ENCODE data around the gene RAPGEFL1. TPM values are rescaled to one million over a fixed set of nuclear protein-coding genes. Genes with fewer than 3 reads are reported as not detected.
A peak's percentile ranks its signal among the peaks of the same experiment; 100 is the strongest.
"Not testable (repeated sequence)": the region's sequence is repeated elsewhere in the genome, so short reads cannot be mapped to it uniquely, and the experiment has no call there.

Gene RAPGEFL1
- total and polyA plus RNA-seq, 12 donors, result 0.24 to 18.5 (median 4.0) TPM

DNA sequence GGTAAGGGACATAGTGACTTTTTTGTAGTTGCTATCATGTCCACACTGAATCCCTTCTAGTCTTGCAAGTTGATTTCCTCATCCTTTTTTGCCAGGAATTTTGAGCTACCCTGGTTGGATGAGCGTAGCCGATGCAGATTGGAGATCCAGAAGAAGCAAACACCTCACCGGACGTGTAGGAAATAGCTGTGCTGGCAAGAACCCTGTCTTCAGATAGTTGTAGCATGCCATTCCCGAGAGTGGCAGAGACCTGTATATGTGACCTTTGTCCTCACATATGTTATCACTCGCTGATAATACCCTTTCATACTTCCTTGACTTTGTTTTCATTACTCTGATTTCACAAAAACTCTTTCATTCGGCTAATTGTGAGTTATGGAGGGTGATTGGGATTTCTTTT is 43.1 kb upstream of the RAPGEFL1 start:
- H3K4me1 ChIP-seq (replicated peaks in 1 of 2), result peaks cover 0 to 6% of the 10 kb centered on the region in 2 donors
- no peak for DNase-seq
- H3K27me3 ChIP-seq, result no peaks in the 10 kb centered on the region
- intact Hi-C loops (cut with DNase I), result loop anchor here in 1 of 2 donors (5.0 kb wide), 1 partner anchor 38 kb away; no protein-coding TSS in a partner anchor
- no peak overlapping the region for H3K4me3 ChIP-seq
- TF ChIP-seq, protein P1, sequence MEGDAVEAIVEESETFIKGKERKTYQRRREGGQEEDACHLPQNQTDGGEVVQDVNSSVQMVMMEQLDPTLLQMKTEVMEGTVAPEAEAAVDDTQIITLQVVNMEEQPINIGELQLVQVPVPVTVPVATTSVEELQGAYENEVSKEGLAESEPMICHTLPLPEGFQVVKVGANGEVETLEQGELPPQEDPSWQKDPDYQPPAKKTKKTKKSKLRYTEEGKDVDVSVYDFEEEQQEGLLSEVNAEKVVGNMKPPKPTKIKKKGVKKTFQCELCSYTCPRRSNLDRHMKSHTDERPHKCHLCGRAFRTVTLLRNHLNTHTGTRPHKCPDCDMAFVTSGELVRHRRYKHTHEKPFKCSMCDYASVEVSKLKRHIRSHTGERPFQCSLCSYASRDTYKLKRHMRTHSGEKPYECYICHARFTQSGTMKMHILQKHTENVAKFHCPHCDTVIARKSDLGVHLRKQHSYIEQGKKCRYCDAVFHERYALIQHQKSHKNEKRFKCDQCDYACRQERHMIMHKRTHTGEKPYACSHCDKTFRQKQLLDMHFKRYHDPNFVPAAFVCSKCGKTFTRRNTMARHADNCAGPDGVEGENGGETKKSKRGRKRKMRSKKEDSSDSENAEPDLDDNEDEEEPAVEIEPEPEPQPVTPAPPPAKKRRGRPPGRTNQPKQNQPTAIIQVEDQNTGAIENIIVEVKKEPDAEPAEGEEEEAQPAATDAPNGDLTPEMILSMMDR (IDR thresholded peaks at IDR 0.05), result no peak
- TF ChIP-seq POLR2A (IDR thresholded peaks at IDR 0.05), result no peak
- no peaks in the 10 kb centered on the region for H3K9me3 ChIP-seq (replicated peaks in 1 of 3)
- WGBS, 4 donors, result 75 to 82% (median 79%) methylated on average over 7 of the region's 7 CpGs
- no peak overlapping the region for H3K27ac ChIP-seq
- H3K36me3 ChIP-seq (replicated peaks in 1 of 2), result peaks cover 0 to 79% of the 10 kb centered on the region in 2 donors

DNA sequence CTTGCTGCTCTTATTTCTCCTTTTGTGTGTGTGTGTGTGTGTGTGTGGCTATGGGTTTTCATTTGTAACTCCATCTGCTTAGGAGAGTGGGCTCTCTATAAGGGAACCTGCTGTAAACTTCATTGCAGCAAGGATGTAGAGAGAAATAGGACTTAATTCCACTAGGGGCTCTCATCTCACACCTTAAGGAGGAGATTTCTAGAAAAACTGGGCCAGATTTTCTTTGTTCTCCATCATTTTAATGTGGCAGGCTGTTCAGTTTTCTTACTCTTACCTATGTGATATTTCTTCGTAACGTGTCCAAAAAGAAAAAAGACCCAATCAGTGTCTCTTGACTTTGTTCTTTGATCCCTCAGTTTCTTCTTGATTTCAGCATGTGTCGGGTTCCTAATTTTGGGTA is 41.5 kb upstream of the RAPGEFL1 start:
- Histone ChIP-seq H3K27me3 (no peaks in the 10 kb centered on the region), H3K4me3 (no peak overlapping the region), H3K9me3 (replicated peaks in 1 of 3) (no peaks in the 10 kb centered on the region), H3K27ac (no peak overlapping the region), H3K4me1 (replicated peaks in 1 of 2) (peaks cover 4 to 11% of the 10 kb centered on the region in 2 donors), H3K36me3 (replicated peaks in 1 of 2) (peaks cover 0 to 64% of the 10 kb centered on the region in 2 donors)
- DNase-seq, result no peak
- TF ChIP-seq, protein P1 (IDR thresholded peaks at IDR 0.05), result no peak
- no peak for TF ChIP-seq POLR2A (IDR thresholded peaks at IDR 0.05)
- intact Hi-C loops (cut with DNase I), result no loop called here
- WGBS, 4 donors, result 86 to 99% (median 93%) methylated on average over 3 of the region's 3 CpGs

DNA sequence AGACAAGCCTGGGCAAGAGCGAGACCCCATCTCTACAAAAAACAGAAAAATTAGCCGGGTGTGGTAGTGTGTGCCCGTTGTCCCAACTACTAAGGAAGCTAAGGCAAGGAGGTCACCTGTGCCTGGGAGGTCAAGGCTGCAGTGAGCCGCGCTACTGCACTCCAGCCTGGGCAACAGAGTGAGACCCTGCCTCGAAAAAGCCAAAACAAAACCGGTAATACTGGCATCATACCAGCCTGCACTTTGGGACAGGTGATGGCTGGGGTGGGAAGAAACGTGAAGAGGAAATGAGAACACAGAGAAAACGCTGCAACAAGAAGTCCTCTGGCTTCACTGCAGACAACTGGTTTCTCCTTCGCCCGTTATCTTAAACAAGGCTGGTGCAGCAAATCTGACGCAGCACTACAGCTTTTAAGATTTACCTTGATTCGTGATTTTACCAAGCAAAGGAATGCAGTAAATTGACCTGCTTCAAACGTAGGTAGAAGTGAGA is 37.7 kb upstream of the RAPGEFL1 start:
- H3K4me3 ChIP-seq, result peak overlapping the region in 3 of 4 donors; percentile 60 to 99 (median 98)
- no peaks in the 10 kb centered on the region for H3K9me3 ChIP-seq (replicated peaks in 1 of 3)
- peaks cover 0 to 32% of the 10 kb centered on the region in 2 donors for H3K36me3 ChIP-seq (replicated peaks in 1 of 2)
- H3K4me1 ChIP-seq (replicated peaks in 1 of 2), result peaks cover 9 to 21% of the 10 kb centered on the region in 2 donors
- no peak for TF ChIP-seq POLR2A (IDR thresholded peaks at IDR 0.05)
- TF ChIP-seq, protein P1 (IDR thresholded peaks at IDR 0.05), result peak in 2 of 6 experiments; percentile 12 to 25
- DNase-seq, result peak; percentile 30 to 71 (median 49)
- intact Hi-C loops (cut with DNase I), result no loop called here
- H3K27me3 ChIP-seq, result no peaks in the 10 kb centered on the region
- 8 to 16% (median 11%) methylated on average over 13 to 14 of the region's 14 CpGs for WGBS, 4 donors
- peak overlapping the region; percentile 92 to 100 (median 97) for H3K27ac ChIP-seq

DNA sequence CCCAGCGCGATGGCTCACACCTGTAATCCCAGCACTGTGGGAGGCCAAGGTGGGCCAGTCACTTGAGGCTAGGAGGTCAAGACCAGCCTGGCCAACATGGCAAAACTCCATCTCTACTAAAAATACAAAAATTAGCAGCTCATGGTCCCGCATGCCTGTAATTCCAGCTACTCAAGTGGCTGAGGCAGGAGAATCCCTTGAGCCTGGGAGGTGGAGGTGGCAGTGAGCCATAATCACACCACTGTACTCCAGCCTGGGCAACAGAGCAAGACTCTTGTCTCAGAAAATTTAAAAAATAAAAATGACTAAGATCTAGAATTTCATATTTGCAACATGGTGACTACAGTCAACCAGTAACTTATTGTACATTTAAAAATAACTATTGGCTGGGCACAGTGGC is 34.1 kb upstream of the RAPGEFL1 start:
- H3K9me3 ChIP-seq (replicated peaks in 1 of 3); H3K27ac ChIP-seq; H3K4me3 ChIP-seq; intact Hi-C loops (cut with DNase I); H3K27me3 ChIP-seq: not testable (repeated sequence)
- peaks cover 0 to 14% of the 10 kb centered on the region in 2 donors for H3K36me3 ChIP-seq (replicated peaks in 1 of 2)
- peaks cover 9 to 21% of the 10 kb centered on the region in 2 donors for H3K4me1 ChIP-seq (replicated peaks in 1 of 2)
- WGBS, 4 donors, result 91 to 100% (median 93%) methylated on average over 3 of the region's 3 CpGs
- peak in 1 of 7 donors; percentile 42 for DNase-seq

DNA sequence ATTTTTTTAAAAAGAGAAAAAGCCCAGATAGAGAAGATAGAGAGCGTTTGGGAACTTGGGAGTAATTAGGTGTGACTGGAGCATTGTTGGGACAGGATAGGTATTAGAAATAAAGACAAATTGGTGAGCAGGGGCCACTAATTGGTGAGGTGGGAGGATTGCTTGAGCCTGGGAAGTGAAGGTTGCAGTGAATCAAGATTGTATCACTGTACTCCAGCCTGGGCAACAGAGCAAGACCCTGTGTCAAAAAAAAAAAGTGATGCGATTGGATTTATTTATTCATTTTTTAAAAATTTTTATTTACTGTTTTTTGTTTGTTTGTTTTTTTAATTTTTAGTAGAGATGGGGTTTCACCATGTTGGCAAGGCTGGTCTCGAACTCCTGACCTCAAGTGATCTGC is 31.8 kb upstream of the RAPGEFL1 start:
- H3K4me3 ChIP-seq, result no peak overlapping the region
- WGBS, 4 donors, result 89 to 97% (median 95%) methylated on average over 3 of the region's 3 CpGs
- H3K27me3 ChIP-seq, result no peaks in the 10 kb centered on the region
- peaks cover 0 to 34% of the 10 kb centered on the region in 2 donors for H3K36me3 ChIP-seq (replicated peaks in 1 of 2)
- TF ChIP-seq, protein P1 (IDR thresholded peaks at IDR 0.05), result no peak
- TF ChIP-seq POLR2A (IDR thresholded peaks at IDR 0.05), result no peak
- no peak overlapping the region for H3K27ac ChIP-seq
- H3K4me1 ChIP-seq (replicated peaks in 1 of 2), result peaks cover 5 to 14% of the 10 kb centered on the region in 2 donors
- no peaks in the 10 kb centered on the region for H3K9me3 ChIP-seq (replicated peaks in 1 of 3)
- DNase-seq, result no peak
- intact Hi-C loops (cut with DNase I), result no loop called here

All from adrenal gland (tissue), 12 donors.